Neural cell (in vitro differentiated cells): ENCODE measurements around the gene STON2. TPM values are rescaled to one million over a fixed set of nuclear protein-coding genes. Genes with fewer than 3 reads are reported as not detected.

ENCODE experiments used
- H2AFZ ChIP-seq: fragments of 200-600, 300-800 bp; sonication (generic), shearing (Covaris generic); 2 replicates; pipeline ENCODE4 v1.6.0; 2014; ENCODE audit warnings: low read depth, mild to moderate bottlenecking, antibody characterized with exemption, low read length, moderate library complexity
- H3F3A ChIP-seq: fragments of 200-600 bp; shearing (Covaris generic); 2 replicates; pipeline ENCODE4 v1.6.1; 2016; ENCODE audit warnings: mild to moderate bottlenecking, moderate library complexity, mixed read lengths, antibody characterized with exemption, low read length; ENCODE audit not compliant: insufficient read depth, poor library complexity, severe bottlenecking
- H3K27ac ChIP-seq: fragments of 200-600, 300-800 bp; sonication (generic), shearing (Covaris generic); 2 replicates; pipeline ENCODE4 v1.5.1; 2014; ENCODE audit warnings: mild to moderate bottlenecking, low read length, moderate library complexity
- H3K27me3 ChIP-seq: fragments of 300-800, 200-600 bp; sonication (generic), shearing (Covaris generic); 2 replicates; pipeline ENCODE4 v1.6.0; 2014; ENCODE audit warnings: mild to moderate bottlenecking, low read depth, low read length, moderate library complexity; ENCODE audit not compliant: insufficient read depth
- H3K36me3 ChIP-seq: fragments of 300-800, 200-600 bp; sonication (generic), shearing (Covaris generic); 2 replicates; pipeline ENCODE4 v1.5.1; 2014; ENCODE audit warnings: mild to moderate bottlenecking, antibody characterized with exemption, low read length, moderate library complexity; ENCODE audit not compliant: insufficient read depth
- H3K4me2 ChIP-seq: fragments of 300-800, 200-600 bp; sonication (generic), shearing (Covaris generic); 2 replicates; pipeline ENCODE4 v1.6.0; 2014; ENCODE audit warnings: mild to moderate bottlenecking, low read length
- H3K4me3 ChIP-seq: fragments of 300-800, 200-600 bp; sonication (generic), shearing (Covaris generic); 2 replicates; pipeline ENCODE4 v1.5.1; 2014; ENCODE audit warnings: mild to moderate bottlenecking, low read length, moderate library complexity
- H3K79me2 ChIP-seq: fragments of 200-600 bp; shearing (Covaris generic); replicated peaks from 2 replicates; pipeline ENCODE4 v1.6.0; 2014; ENCODE audit warnings: mild to moderate bottlenecking, low read length, moderate library complexity; ENCODE audit not compliant: insufficient read depth
- H3K9ac ChIP-seq: fragments of 300-800, 200-600 bp; sonication (generic), shearing (Covaris generic); 2 replicates; pipeline ENCODE4 v1.6.1; 2016; ENCODE audit warnings: mild to moderate bottlenecking, low read length, mixed read lengths
- H3K9me2 ChIP-seq: fragments of 200-600 bp; shearing (Covaris generic); 2 replicates; pipeline ENCODE4 v1.6.1; 2016; ENCODE audit warnings: mild to moderate bottlenecking, low read length, mixed read lengths; ENCODE audit not compliant: insufficient read depth
- H3K9me3 ChIP-seq: fragments of 200-600, 300-800 bp; sonication (generic), shearing (Covaris generic); 2 replicates; pipeline ENCODE4 v1.6.1; 2016; ENCODE audit warnings: mild to moderate bottlenecking, mixed run types, low read length, moderate library complexity, mixed read lengths
- H4K20me1 ChIP-seq: fragments of 200-600 bp; shearing (Covaris generic); 2 replicates; pipeline ENCODE4 v1.6.1; 2016; ENCODE audit warnings: mild to moderate bottlenecking, mixed run types; ENCODE audit not compliant: insufficient read depth
- CTCF ChIP-seq: fragments of 450-650 bp; IDR thresholded peaks from 2 replicates; pipeline ENCODE4 v1.5.1; 2014; ENCODE audit warnings: antibody characterized with exemption, mild to moderate bottlenecking, moderate library complexity; ENCODE audit not compliant: poor library complexity, severe bottlenecking
- EP300 ChIP-seq: fragments of 450-650 bp; conservative IDR thresholded peaks from 2 replicates; pipeline ENCODE4 v1.6.1; 2014; ENCODE audit warnings: antibody characterized with exemption, mild to moderate bottlenecking, moderate library complexity; ENCODE audit not compliant: poor library complexity, severe bottlenecking
- MXI1 ChIP-seq: fragments of 450-650 bp; conservative IDR thresholded peaks from 2 replicates; pipeline ENCODE4 v1.6.1; 2014; ENCODE audit warnings: antibody characterized with exemption, mild to moderate bottlenecking; ENCODE audit not compliant: poor library complexity, severe bottlenecking
- POLR2AphosphoS5 ChIP-seq: IDR thresholded peaks from 2 replicates; pipeline ENCODE4 v1.6.1; 2012
- RAD21 ChIP-seq: fragments of 450-650 bp; conservative IDR thresholded peaks from 2 replicates; pipeline ENCODE4 v1.6.1; 2014; ENCODE audit warnings: antibody characterized with exemption, mild to moderate bottlenecking, moderate library complexity
- REST ChIP-seq: IDR thresholded peaks from 2 replicates; pipeline ENCODE4 v1.6.1; 2012; ENCODE audit warnings: borderline replicate concordance
- SMC3 ChIP-seq: fragments of 450-650 bp; conservative IDR thresholded peaks from 2 replicates; pipeline ENCODE4 v1.6.1; 2014; ENCODE audit warnings: antibody characterized with exemption, mild to moderate bottlenecking, moderate library complexity; ENCODE audit not compliant: poor library complexity
- TAF1 ChIP-seq: IDR thresholded peaks from 2 replicates; pipeline ENCODE4 v1.6.1; 2012; ENCODE audit warnings: low read depth
- polyA plus RNA-seq: library from polyadenylated mRNA; depleted of rRNA; stranded (reverse); fragments of >200 nt; gene quantifications from 2 replicates; pipeline ENCODE4 v1.2.3, GENCODE V29; 2014

Gene STON2
- polyA plus RNA-seq, 1 donor from 2014 or later, result 11.3 TPM

- Histone ChIP-seq H4K20me1 (no peaks in the 10 kb centered on the region), H2AFZ (no peak overlapping the region), H3K27ac (no peak overlapping the region)
Observed at GRCh38 chr14:81329640-81330381, 70.3 kb downstream of the STON2 start.

GRCh38 chr14:81326451-81326850, 73.7 kb downstream of the STON2 start:
- Histone ChIP-seq H3K4me3 (no peak overlapping the region), H4K20me1 (no peaks in the 10 kb centered on the region), H3K27ac (no peak overlapping the region), H3K9me3 (no peaks in the 10 kb centered on the region), H3K4me2 (no peak overlapping the region), H3F3A (no peaks in the 10 kb centered on the region), H2AFZ (no peak overlapping the region), H3K79me2 (no peaks in the 10 kb centered on the region), H3K27me3 (no peaks in the 10 kb centered on the region), H3K9ac (no peak overlapping the region), H3K36me3 (no peaks in the 10 kb centered on the region), H3K9me2 (no peaks in the 10 kb centered on the region)
- TF ChIP-seq MXI1 (no peak), TAF1 (no peak), RAD21 (no peak), REST (no peak), POLR2AphosphoS5 (no peak), CTCF (no peak)

More at GRCh38 chr14:81329640-81330381, 70.3 kb downstream of the STON2 start:
- TF ChIP-seq TAF1 (no peak), POLR2AphosphoS5 (no peak), MXI1 (no peak), EP300 (no peak), REST (no peak), SMC3 (no peak), RAD21 (no peak), CTCF (no peak)
- Histone ChIP-seq H3K9me2 (no peaks in the 10 kb centered on the region), H3K4me2 (no peak overlapping the region), H3K79me2 (no peaks in the 10 kb centered on the region), H3K36me3 (no peaks in the 10 kb centered on the region), H3K9ac (no peak overlapping the region), H3K9me3 (no peaks in the 10 kb centered on the region), H3K27me3 (no peaks in the 10 kb centered on the region), H3F3A (no peaks in the 10 kb centered on the region), H3K4me3 (no peak overlapping the region)
